H1 (cell line): ENCODE measurements around the gene USP37. TPM values are rescaled to one million over a fixed set of nuclear protein-coding genes. Genes with fewer than 3 reads are reported as not detected.

Experiments used
- CTCF ChIA-PET: fragments of 300-600 bp; sonication (Branson Sonifier 250); formaldehyde crosslinking; loops from one replicate; lab custom pipeline; 2021; ENCODE audit not compliant: partially characterized antibody; lab: Charles Lee
- POLR2A ChIA-PET: fragments of 300-600 bp; sonication (Branson Sonifier 250); formaldehyde crosslinking; loops from one replicate; lab custom pipeline; 2021; ENCODE audit warnings: inconsistent platforms; ENCODE audit not compliant: partially characterized antibody; lab: Charles Lee
- DNase-seq, 2 experiments: peaks; one replicate each; pipeline versions ENCODE4 v3.0.0 to v3.0.0-alpha.2; 2010 to 2022; ENCODE audit warnings: low spot score in 2 of 2, low read depth in 1 of 2, mixed read lengths in 1 of 2
- FAIRE-seq: peaks from 2 replicates; lab custom pipeline; 2011; peaks lifted over from hg19 to GRCh38; lab: Jason Lieb, UNC
- H2AFZ ChIP-seq: 2 replicates; pipeline ENCODE4 v1.8.1; 2012; ENCODE audit warnings: low read length, inconsistent platforms
- H2AK5ac ChIP-seq: 2 replicates; pipeline ENCODE4 v1.6.1; 2013; ENCODE audit warnings: low read depth, low read length
- H2BK120ac ChIP-seq: replicated peaks from 2 replicates; pipeline ENCODE3; 2013; ENCODE audit warnings: low read depth, low read length, inconsistent platforms
- H2BK12ac ChIP-seq: 2 replicates; pipeline ENCODE4 v1.6.1; 2013; ENCODE audit warnings: low read depth, low read length
- H2BK15ac ChIP-seq: 2 replicates; pipeline ENCODE4 v1.6.1; 2013; ENCODE audit warnings: low read length
- H2BK20ac ChIP-seq: 2 replicates; pipeline ENCODE4 v1.6.1; 2013; ENCODE audit warnings: low read length
- H2BK5ac ChIP-seq: 2 replicates; pipeline ENCODE4 v1.6.1; 2013; ENCODE audit warnings: low read depth, low read length
- H3K14ac ChIP-seq: 2 replicates; pipeline ENCODE4 v1.6.1; 2013; ENCODE audit warnings: inconsistent platforms; ENCODE audit not compliant: insufficient read length
- H3K18ac ChIP-seq: 2 replicates; pipeline ENCODE4 v1.6.1; 2013; ENCODE audit warnings: low read length; ENCODE audit errors: extremely low read depth
- H3K23ac ChIP-seq: 2 replicates; pipeline ENCODE4 v1.6.1; 2013; ENCODE audit warnings: inconsistent platforms; ENCODE audit not compliant: insufficient read length
- H3K23me2 ChIP-seq: 2 replicates; pipeline ENCODE4 v1.6.1; 2013; ENCODE audit warnings: low read depth, low read length
- H3K27ac ChIP-seq: 2 replicates; pipeline ENCODE4 v1.6.1; 2011; ENCODE audit warnings: low read depth, low read length, inconsistent platforms
- H3K27me3 ChIP-seq, 4 experiments: replicated peaks in 1 of 4; 1 replicate in 1 of 4; 2 replicates in 3 of 4; pipeline versions ENCODE4 v1.6.1 to v1.8.1; 2011 to 2013; ENCODE audit warnings: low read length in 3 of 4, mild to moderate bottlenecking in 3 of 4, inconsistent platforms in 2 of 4, mixed read lengths in 2 of 4, moderate library complexity in 1 of 4; ENCODE audit not compliant: control insufficient read depth in 3 of 4, insufficient read depth in 3 of 4; ENCODE audit errors: extremely low read depth in 1 of 4
- H3K36me3 ChIP-seq, 4 experiments: 2 replicates each; pipeline versions ENCODE4 v1.6.1 to v1.8.1; 2011 to 2013; ENCODE audit warnings: mild to moderate bottlenecking in 4 of 4, low read length in 3 of 4, moderate library complexity in 2 of 4, control low read depth in 1 of 4, inconsistent platforms in 1 of 4; ENCODE audit not compliant: insufficient read depth in 4 of 4, control insufficient read depth in 2 of 4
- H3K4ac ChIP-seq: replicated peaks from 2 replicates; pipeline ENCODE3; 2013; ENCODE audit warnings: low read length, low read depth, mixed read lengths, inconsistent platforms; ENCODE audit not compliant: insufficient read length
- H3K4me1 ChIP-seq, 4 experiments: replicated peaks in 1 of 4; 1 replicate in 1 of 4; 2 replicates in 3 of 4; pipeline versions ENCODE4 v1.6.1 to v1.8.1; 2011 to 2013; ENCODE audit warnings: low read length in 3 of 4, inconsistent platforms in 2 of 4, mixed read lengths in 1 of 4; ENCODE audit not compliant: insufficient read depth in 4 of 4, control insufficient read depth in 3 of 4
- H3K4me2 ChIP-seq, 2 experiments: 2 replicates each; pipeline versions ENCODE4 v1.6.1 to v1.8.1; 2011 to 2013; ENCODE audit warnings: low read depth in 2 of 2, low read length in 2 of 2, control low read depth in 1 of 2, inconsistent platforms in 1 of 2, mild to moderate bottlenecking in 1 of 2; ENCODE audit not compliant: insufficient read depth in 1 of 2
- H3K4me3 ChIP-seq, 4 experiments: fragments of 200-600, 300-600 bp in 1 of 4; sonication (generic), shearing (Covaris generic), sonication (Bioruptor Twin) in 1 of 4; 2 replicates each; pipeline versions ENCODE4 v1.5.1 to v1.8.1; 2011 to 2016; ENCODE audit warnings: low read length in 4 of 4, low read depth in 3 of 4, control low read depth in 2 of 4, inconsistent platforms in 2 of 4, mild to moderate bottlenecking in 2 of 4, mixed read lengths in 1 of 4, moderate library complexity in 1 of 4; ENCODE audit not compliant: insufficient read depth in 2 of 4; ENCODE audit errors: extremely low read depth in 1 of 4
- H3K56ac ChIP-seq: replicated peaks from 2 replicates; pipeline ENCODE3; 2013; ENCODE audit warnings: low read depth, mild to moderate bottlenecking, mixed read lengths, low read length, inconsistent platforms; ENCODE audit not compliant: insufficient read length
- H3K79me1 ChIP-seq: 2 replicates; pipeline ENCODE4 v1.6.1; 2013; ENCODE audit warnings: low read depth, low read length, control low read depth
- H3K79me2 ChIP-seq, 2 experiments: 2 replicates each; pipeline versions ENCODE4 v1.6.1 to v1.8.1; 2012 to 2013; ENCODE audit warnings: low read length in 2 of 2, mild to moderate bottlenecking in 2 of 2, inconsistent platforms in 1 of 2; ENCODE audit not compliant: insufficient read depth in 2 of 2, control insufficient read depth in 1 of 2
- H3K9ac ChIP-seq, 4 experiments: replicated peaks in 1 of 4; 1 replicate in 1 of 4; 2 replicates in 3 of 4; pipeline versions ENCODE4 v1.6.1 to v1.8.1; 2011 to 2013; ENCODE audit warnings: low read depth in 3 of 4, low read length in 3 of 4, control low read depth in 2 of 4, mild to moderate bottlenecking in 2 of 4, moderate library complexity in 2 of 4, inconsistent platforms in 1 of 4; ENCODE audit errors: extremely low read depth in 1 of 4
- H3K9me3 ChIP-seq, 2 experiments: 2 replicates each; pipeline versions ENCODE4 v1.6.1 to v1.8.1; 2012 to 2013; ENCODE audit warnings: mild to moderate bottlenecking in 2 of 2, moderate library complexity in 2 of 2, control low read depth in 1 of 2, inconsistent platforms in 1 of 2, low read depth in 1 of 2, low read length in 1 of 2, mixed read lengths in 1 of 2; ENCODE audit not compliant: insufficient read depth in 2 of 2
- H4K20me1 ChIP-seq, 2 experiments: replicated peaks in 1 of 2; 2 replicates each; pipeline versions ENCODE3 to v1.8.1; 2011 to 2013; ENCODE audit warnings: inconsistent platforms in 2 of 2, low read length in 2 of 2, mild to moderate bottlenecking in 1 of 2; ENCODE audit not compliant: insufficient read depth in 2 of 2, control insufficient read depth in 1 of 2
- H4K5ac ChIP-seq: 2 replicates; pipeline ENCODE4 v1.6.1; 2013; ENCODE audit warnings: low read length, low read depth, mixed read lengths, inconsistent platforms; ENCODE audit not compliant: insufficient read length
- H4K8ac ChIP-seq: 2 replicates; pipeline ENCODE4 v1.8.0; 2013; ENCODE audit warnings: mild to moderate bottlenecking, moderate library complexity, low read length, inconsistent platforms; ENCODE audit not compliant: insufficient read depth; ENCODE audit errors: extremely low read depth
- H4K91ac ChIP-seq: replicated peaks from 2 replicates; pipeline ENCODE3; 2013; ENCODE audit warnings: low read length, mixed read lengths, inconsistent platforms; ENCODE audit not compliant: insufficient read length
- HDAC2 ChIP-seq, 2 experiments: fragments of 300-600 bp in 1 of 2; sonication (generic) in 1 of 2; IDR thresholded peaks; 2 replicates each; pipeline ENCODE4 v1.6.1; 2011 to 2012; ENCODE audit warnings: low read depth in 2 of 2, low read length in 2 of 2, mild to moderate bottlenecking in 2 of 2, moderate library complexity in 2 of 2, borderline replicate concordance in 1 of 2, inconsistent platforms in 1 of 2
- NANOG ChIP-seq: IDR thresholded peaks from 2 replicates; pipeline ENCODE4 v1.6.1; 2011; ENCODE audit warnings: low read length, low read depth, mild to moderate bottlenecking, inconsistent platforms; ENCODE audit not compliant: insufficient read depth, poor library complexity, severe bottlenecking
- RAD21 ChIP-seq, 2 experiments: IDR thresholded peaks in 1 of 2; conservative IDR thresholded peaks in 1 of 2; 2 replicates each; pipeline ENCODE4 v1.6.1; 2011; ENCODE audit warnings: low read depth in 2 of 2, low read length in 2 of 2, improper control_type of control experiment in 1 of 2, inconsistent platforms in 1 of 2, mild to moderate bottlenecking in 1 of 2, moderate library complexity in 1 of 2
- RXRA ChIP-seq: IDR thresholded peaks from 2 replicates; pipeline ENCODE4 v1.6.1; 2011; ENCODE audit warnings: low read depth, mild to moderate bottlenecking, low read length, moderate library complexity; ENCODE audit not compliant: insufficient read depth
- SRF ChIP-seq: IDR thresholded peaks from 2 replicates; pipeline ENCODE4 v1.6.1; 2011; ENCODE audit warnings: mild to moderate bottlenecking, low read depth, low read length, moderate library complexity
- WGBS, 2 experiments: shearing (Covaris generic) in 1 of 2; methylation state at CpG; one replicate each; pipeline versions ENCODE4 v1.1.6 to v1.1.7; 2013 to 2015; ENCODE audit warnings: low lambda C conversion rate in 2 of 2, mixed read lengths in 2 of 2, inconsistent platforms in 1 of 2, low coverage in 1 of 2, missing lambda C conversion rate in 1 of 2; ENCODE audit not compliant: insufficient replicate concordance in 2 of 2, insufficient coverage in 1 of 2, insufficient read length in 1 of 2; ENCODE audit errors: extremely low coverage in 1 of 2, missing lambda C conversion rate in 1 of 2; 5-methylcytosine and 5-hydroxymethylcytosine counted together
- polyA plus RNA-seq, 7 experiments: library from polyadenylated mRNA; depleted of rRNA in 3 of 7; stranded (reverse) in 5 of 7; unstranded in 2 of 7; fragments of >200 nt in 5 of 7; fragments of 200-250 nt in 2 of 7; gene quantifications; 1 replicate in 5 of 7; 2 replicates in 1 of 7; 4 replicates in 1 of 7; pipeline versions ENCODE4 v1.2.1 to v1.2.3, GENCODE V29; 2011 to 2013; ENCODE audit warnings: missing spikeins in 2 of 7, mixed read lengths in 2 of 7
- total RNA-seq: library from RNA; stranded (reverse); fragmentation: NEBNext Ultra II Directional; extraction: Animal tissue kit (Norgen Biotek cat#: 25700); gene quantifications from 2 replicates; pipeline ENCODE4 v1.2.1, GENCODE V29; 2021

The USP37 gene
- total and polyA plus RNA-seq, 2 of the 8 experiments (the other 6 are each of a cell fraction or from before 2014, with no cell fraction given), result 3.8 to 29.1 TPM

DNA sequence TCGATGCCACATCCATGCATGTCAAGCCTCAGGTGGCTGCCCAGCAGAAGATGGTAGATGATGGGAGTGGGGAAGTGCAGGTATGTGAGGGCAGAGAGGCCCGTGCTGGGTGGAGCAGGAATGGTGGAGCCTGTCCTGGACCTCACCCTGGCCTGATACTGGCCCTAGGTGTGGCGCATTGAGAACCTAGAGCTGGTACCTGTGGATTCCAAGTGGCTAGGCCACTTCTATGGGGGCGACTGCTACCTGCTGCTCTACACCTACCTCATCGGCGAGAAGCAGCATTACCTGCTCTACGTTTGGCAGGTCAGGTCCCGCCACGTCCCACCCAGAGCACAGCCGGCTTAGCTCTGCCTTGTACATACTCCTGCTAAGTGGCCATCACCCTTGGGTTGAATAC, 136.3 kb downstream of the USP37 start:
- TF ChIP-seq RXRA (no peak), HDAC2 (IDR thresholded peaks at IDR 0.05; ENCODE audit: borderline replicate concordance in 1 of 2, low read depth in 2 of 2, low read length in 2 of 2) (no peak), RAD21 (IDR thresholded peaks at IDR 0.05 in 1 of 2, conservative IDR thresholded peaks at IDR 0.05 in 1 of 2; ENCODE audit: low read depth in 2 of 2, low read length in 2 of 2) (no peak), SRF (no peak), NANOG (no peak)
- Histone ChIP-seq H4K20me1 (no peaks in the 10 kb centered on the region), H3K9me3 (no peaks in the 10 kb centered on the region), H4K8ac (no peak overlapping the region), H3K79me2 (no peaks in the 10 kb centered on the region), H2BK12ac (no peak overlapping the region), H2BK120ac (no peak overlapping the region), H2BK20ac (no peak overlapping the region), H2AK5ac (no peak overlapping the region), H3K27ac (no peak overlapping the region), H3K4me3 (no peak overlapping the region), H3K14ac (no peak overlapping the region), H3K23me2 (no peaks in the 10 kb centered on the region), H3K18ac (no peak overlapping the region), H2BK15ac (no peak overlapping the region), H3K4me1 (peaks cover 0 to 3% (median 0%) of the 10 kb centered on the region in 4 experiments; a peak in 1 of 7 replicates), H4K5ac (no peak overlapping the region), H2AFZ (no peak overlapping the region), H2BK5ac (no peak overlapping the region), H3K36me3 (no peaks in the 10 kb centered on the region), H3K4ac (no peak overlapping the region), H3K23ac (no peak overlapping the region), H3K4me2 (no peak overlapping the region), H3K27me3 (no peaks in the 10 kb centered on the region), H4K91ac (no peak overlapping the region), H3K9ac (no peak overlapping the region), H3K79me1 (no peaks in the 10 kb centered on the region), H3K56ac (no peak overlapping the region)
- POLR2A ChIA-PET, result no interaction called here
- 95% methylated on average over 10 of the region's 10 CpGs; no CpG with 5 or more reads in 1 of the 2 experiments for WGBS, 2 experiments
- no peak for FAIRE-seq
- DNase-seq, result no peak
- CTCF ChIA-PET, result interaction anchor here (0.6 to 1.9 kb wide), 6 partner anchors 25 to 581 kb away, joined by 3 to 7 read pairs (median 5); no protein-coding TSS in a partner anchor
